Liver (tissue), 9 donors: ENCODE results near the gene EXOC4. TPM values are rescaled to one million over a fixed set of nuclear protein-coding genes. Genes with fewer than 3 reads are reported as not detected.

ENCODE experiments used
- DNase-seq: peaks from one replicate; pipeline ENCODE4 v3.0.0-alpha.2; 2017; ENCODE audit warnings: low spot score
- H3K27ac ChIP-seq, 2 donors: one replicate each; pipeline ENCODE4 v1.7.0; 2013; ENCODE audit warnings: inconsistent platforms in 2 of 2, low read length in 2 of 2, control low read depth in 1 of 2, low read depth in 1 of 2, mild to moderate bottlenecking in 1 of 2
- H3K27me3 ChIP-seq, 4 donors: one replicate each; pipeline versions ENCODE4 v1.6.1 to v1.7.0; 2013; ENCODE audit warnings: low read length in 3 of 4, inconsistent platforms in 1 of 4, mild to moderate bottlenecking in 1 of 4, moderate library complexity in 1 of 4; ENCODE audit not compliant: control insufficient read depth in 4 of 4, insufficient read depth in 4 of 4
- H3K36me3 ChIP-seq, 4 donors: one replicate each; pipeline versions ENCODE4 v1.6.1 to v1.7.0; 2013; ENCODE audit warnings: low read length in 3 of 4, mild to moderate bottlenecking in 3 of 4, low read depth in 1 of 4, moderate library complexity in 1 of 4; ENCODE audit not compliant: control insufficient read depth in 4 of 4, insufficient read depth in 3 of 4
- H3K4me1 ChIP-seq, 4 donors: one replicate each; pipeline versions ENCODE4 v1.6.1 to v1.7.0; 2013; ENCODE audit warnings: low read length in 3 of 4, mild to moderate bottlenecking in 3 of 4, moderate library complexity in 1 of 4; ENCODE audit not compliant: control insufficient read depth in 4 of 4, insufficient read depth in 4 of 4
- H3K4me3 ChIP-seq, 3 donors: one replicate each; pipeline versions ENCODE4 v1.6.1 to v1.7.0; 2013; ENCODE audit warnings: low read length in 3 of 3, control low read depth in 1 of 3, low read depth in 1 of 3, mild to moderate bottlenecking in 1 of 3
- H3K9ac ChIP-seq, 2 donors: one replicate each; pipeline ENCODE4 v1.7.0; 2013; ENCODE audit warnings: low read length in 2 of 2, mild to moderate bottlenecking in 2 of 2, moderate library complexity in 2 of 2, control low read depth in 1 of 2, low read depth in 1 of 2
- H3K9me3 ChIP-seq, 4 donors: one replicate each; pipeline versions ENCODE4 v1.6.1 to v1.7.0; 2013; ENCODE audit warnings: low read length in 3 of 4; ENCODE audit not compliant: control insufficient read depth in 4 of 4
- EGR1 ChIP-seq, 2 donors: IDR thresholded peaks; 2 replicates each; pipeline ENCODE4 v1.6.1; 2016 to 2018; ENCODE audit warnings: antibody characterized with exemption in 2 of 2, low read depth in 2 of 2
- GABPA ChIP-seq, 2 donors: IDR thresholded peaks in 1 of 2; conservative IDR thresholded peaks in 1 of 2; 2 replicates each; pipeline ENCODE4 v1.6.1; 2016; ENCODE audit warnings: antibody characterized with exemption in 2 of 2, mild to moderate bottlenecking in 1 of 2, moderate library complexity in 1 of 2
- HNF4A ChIP-seq, 2 donors: conservative IDR thresholded peaks; 2 replicates each; pipeline ENCODE4 v1.6.1; 2016; ENCODE audit warnings: antibody characterized with exemption in 2 of 2, mild to moderate bottlenecking in 2 of 2
- HNF4G ChIP-seq: IDR thresholded peaks from 2 replicates; pipeline ENCODE4 v1.6.1; 2016; ENCODE audit warnings: antibody characterized with exemption
- JUND ChIP-seq, 2 donors: IDR thresholded peaks; 2 replicates each; pipeline ENCODE4 v1.6.1; 2016; ENCODE audit warnings: antibody characterized with exemption in 2 of 2
- NR2F2 ChIP-seq: IDR thresholded peaks from 2 replicates; pipeline ENCODE4 v1.6.1; 2016; ENCODE audit warnings: antibody characterized with exemption
- RAD21 ChIP-seq, 2 donors: IDR thresholded peaks; 2 replicates each; pipeline ENCODE4 v1.6.1; 2016; ENCODE audit warnings: antibody characterized with exemption in 2 of 2, mild to moderate bottlenecking in 2 of 2
- RXRA ChIP-seq, 2 donors: IDR thresholded peaks; 2 replicates each; pipeline ENCODE4 v1.6.1; 2017 to 2018; ENCODE audit warnings: antibody characterized with exemption in 2 of 2, mild to moderate bottlenecking in 1 of 2
- SP1 ChIP-seq: IDR thresholded peaks from 2 replicates; pipeline ENCODE4 v1.6.1; 2018; ENCODE audit warnings: antibody characterized with exemption, mild to moderate bottlenecking
- TAF1 ChIP-seq: conservative IDR thresholded peaks from 2 replicates; pipeline ENCODE4 v1.6.1; 2016; ENCODE audit warnings: antibody characterized with exemption, mild to moderate bottlenecking
- YY1 ChIP-seq: IDR thresholded peaks from 2 replicates; pipeline ENCODE4 v1.6.1; 2016; ENCODE audit warnings: antibody characterized with exemption, mild to moderate bottlenecking
- WGBS: extraction: QIAGEN DNeasy Blood & Tissue Kit; methylation state at CpG from one replicate; pipeline ENCODE4 v1.1.7; 2013; 5-methylcytosine and 5-hydroxymethylcytosine counted together
- polyA plus RNA-seq, 2 donors: library from polyadenylated mRNA; stranded (reverse) in 1 of 2; unstranded in 1 of 2; fragments of 200-250 nt in 1 of 2; fragments of >200 nt in 1 of 2; fragmentation: Nextera tagmentation in 1 of 2; extraction: Ambion mirVana in 1 of 2; gene quantifications; one replicate each; pipeline versions ENCODE4 v1.2.1 to v1.2.3, GENCODE V29; 2013 to 2015
- total RNA-seq, 2 donors: library from RNA; depleted of rRNA; stranded (reverse); fragments of >200 nt; gene quantifications; one replicate each; pipeline ENCODE4 v1.2.3, GENCODE V29; 2014
- TF ChIP-seq, protein P1 (sequence below): IDR thresholded peaks from 2 replicates; pipeline ENCODE4 v1.6.1; 2016; ENCODE audit warnings: antibody characterized with exemption
- TF ChIP-seq, protein P2 (sequence below): IDR thresholded peaks from 2 replicates; pipeline ENCODE4 v1.6.1; 2016; ENCODE audit warnings: antibody characterized with exemption
- TF ChIP-seq, protein P3 (sequence below): fragments of 150-350 bp; IDR thresholded peaks from 2 replicates; pipeline ENCODE4 v1.5.1; 2017; ENCODE audit warnings: improper control_type of control experiment, low read depth, low read length; ENCODE audit not compliant: missing input control
- TF ChIP-seq, protein P4 (sequence below): IDR thresholded peaks from 2 replicates; pipeline ENCODE4 v1.6.1; 2016; ENCODE audit warnings: antibody characterized with exemption, mild to moderate bottlenecking
- TF ChIP-seq, protein P5 (sequence below): IDR thresholded peaks from 2 replicates; pipeline ENCODE4 v1.6.1; 2016; ENCODE audit warnings: antibody characterized with exemption
- donor health status: healthy.
- donor health status: healthy.
- donor health status: healthy.
- donor health status: healthy.
- donor health status: healthy.

The EXOC4 gene
- total and polyA plus RNA-seq, 4 donors = 9.5 to 55.9 (median 23.6) TPM

DNA sequence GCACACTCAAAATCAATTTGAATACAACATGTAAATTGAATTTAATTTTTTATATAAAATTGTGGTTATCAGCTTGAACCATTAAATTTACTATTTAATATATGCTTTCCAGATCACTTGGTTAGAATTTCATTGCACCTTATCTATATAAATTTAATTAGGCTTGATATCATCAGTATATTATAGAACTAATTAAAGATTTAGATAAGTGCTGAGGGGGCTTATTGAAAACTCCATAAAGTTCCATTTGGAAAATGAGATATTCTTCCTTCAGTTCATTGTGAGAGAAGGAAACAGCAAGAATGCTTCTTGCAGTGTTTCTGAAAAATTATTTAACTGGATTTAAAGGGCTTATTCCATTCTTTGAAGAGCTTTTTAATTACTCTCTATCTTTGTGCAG lies 788.6 kb downstream of the EXOC4 start:
- H3K9me3 ChIP-seq = no peaks in the 10 kb centered on the region
- no peak for DNase-seq
- no peaks in the 10 kb centered on the region for H3K27me3 ChIP-seq
- no peak overlapping the region for H3K27ac ChIP-seq
- H3K9ac ChIP-seq = no peak overlapping the region
- no peak for TF ChIP-seq GABPA (IDR thresholded peaks at IDR 0.05 in 1 of 2, conservative IDR thresholded peaks at IDR 0.05 in 1 of 2)
- TF ChIP-seq, protein P1, sequence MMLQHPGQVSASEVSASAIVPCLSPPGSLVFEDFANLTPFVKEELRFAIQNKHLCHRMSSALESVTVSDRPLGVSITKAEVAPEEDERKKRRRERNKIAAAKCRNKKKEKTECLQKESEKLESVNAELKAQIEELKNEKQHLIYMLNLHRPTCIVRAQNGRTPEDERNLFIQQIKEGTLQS = no peak
- no peak overlapping the region for H3K4me3 ChIP-seq
- H3K4me1 ChIP-seq = no peaks in the 10 kb centered on the region
- H3K36me3 ChIP-seq = no peaks in the 10 kb centered on the region

DNA sequence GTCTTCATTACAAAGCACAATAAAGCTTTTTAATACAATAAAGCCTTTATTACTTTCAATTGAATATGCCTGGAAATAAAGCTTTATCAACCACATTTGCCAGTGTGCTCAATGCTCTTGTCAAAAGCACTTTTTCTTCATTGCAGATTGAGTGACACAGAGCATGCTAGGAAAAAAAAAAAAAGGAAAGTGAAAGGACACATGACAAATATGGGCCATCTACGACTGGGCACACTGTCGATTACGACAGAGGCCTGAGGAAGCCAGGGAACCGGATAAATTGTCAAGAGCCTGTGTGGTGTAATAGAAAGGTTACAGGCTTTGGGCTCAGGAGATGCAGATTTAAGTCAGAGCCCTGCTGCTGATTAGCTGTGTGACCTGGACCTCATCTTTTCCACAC lies 789.4 kb downstream of the EXOC4 start:
- no peak overlapping the region for H3K9ac ChIP-seq
- TF ChIP-seq HNF4G = no peak
- TF ChIP-seq JUND (IDR thresholded peaks at IDR 0.05) = no peak
- TF ChIP-seq HNF4A (conservative IDR thresholded peaks at IDR 0.05) = peak in 1 of 2 donors; percentile 43
- peak; percentile 19 for TF ChIP-seq YY1
- TF ChIP-seq, protein P2, sequence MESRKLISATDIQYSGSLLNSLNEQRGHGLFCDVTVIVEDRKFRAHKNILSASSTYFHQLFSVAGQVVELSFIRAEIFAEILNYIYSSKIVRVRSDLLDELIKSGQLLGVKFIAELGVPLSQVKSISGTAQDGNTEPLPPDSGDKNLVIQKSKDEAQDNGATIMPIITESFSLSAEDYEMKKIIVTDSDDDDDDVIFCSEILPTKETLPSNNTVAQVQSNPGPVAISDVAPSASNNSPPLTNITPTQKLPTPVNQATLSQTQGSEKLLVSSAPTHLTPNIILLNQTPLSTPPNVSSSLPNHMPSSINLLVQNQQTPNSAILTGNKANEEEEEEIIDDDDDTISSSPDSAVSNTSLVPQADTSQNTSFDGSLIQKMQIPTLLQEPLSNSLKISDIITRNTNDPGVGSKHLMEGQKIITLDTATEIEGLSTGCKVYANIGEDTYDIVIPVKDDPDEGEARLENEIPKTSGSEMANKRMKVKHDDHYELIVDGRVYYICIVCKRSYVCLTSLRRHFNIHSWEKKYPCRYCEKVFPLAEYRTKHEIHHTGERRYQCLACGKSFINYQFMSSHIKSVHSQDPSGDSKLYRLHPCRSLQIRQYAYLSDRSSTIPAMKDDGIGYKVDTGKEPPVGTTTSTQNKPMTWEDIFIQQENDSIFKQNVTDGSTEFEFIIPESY = no peak
- TF ChIP-seq, protein P3, sequence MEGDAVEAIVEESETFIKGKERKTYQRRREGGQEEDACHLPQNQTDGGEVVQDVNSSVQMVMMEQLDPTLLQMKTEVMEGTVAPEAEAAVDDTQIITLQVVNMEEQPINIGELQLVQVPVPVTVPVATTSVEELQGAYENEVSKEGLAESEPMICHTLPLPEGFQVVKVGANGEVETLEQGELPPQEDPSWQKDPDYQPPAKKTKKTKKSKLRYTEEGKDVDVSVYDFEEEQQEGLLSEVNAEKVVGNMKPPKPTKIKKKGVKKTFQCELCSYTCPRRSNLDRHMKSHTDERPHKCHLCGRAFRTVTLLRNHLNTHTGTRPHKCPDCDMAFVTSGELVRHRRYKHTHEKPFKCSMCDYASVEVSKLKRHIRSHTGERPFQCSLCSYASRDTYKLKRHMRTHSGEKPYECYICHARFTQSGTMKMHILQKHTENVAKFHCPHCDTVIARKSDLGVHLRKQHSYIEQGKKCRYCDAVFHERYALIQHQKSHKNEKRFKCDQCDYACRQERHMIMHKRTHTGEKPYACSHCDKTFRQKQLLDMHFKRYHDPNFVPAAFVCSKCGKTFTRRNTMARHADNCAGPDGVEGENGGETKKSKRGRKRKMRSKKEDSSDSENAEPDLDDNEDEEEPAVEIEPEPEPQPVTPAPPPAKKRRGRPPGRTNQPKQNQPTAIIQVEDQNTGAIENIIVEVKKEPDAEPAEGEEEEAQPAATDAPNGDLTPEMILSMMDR = no peak
- TF ChIP-seq, protein P1 = no peak
- TF ChIP-seq EGR1 (IDR thresholded peaks at IDR 0.05; ENCODE audit: low read depth in 2 of 2) = no peak
- TF ChIP-seq TAF1 = no peak
- TF ChIP-seq RAD21 (IDR thresholded peaks at IDR 0.05) = peak in 1 of 2 donors; percentile 11
- TF ChIP-seq RXRA (IDR thresholded peaks at IDR 0.05) = peak in 1 of 2 donors; percentile 49
- TF ChIP-seq GABPA (IDR thresholded peaks at IDR 0.05 in 1 of 2, conservative IDR thresholded peaks at IDR 0.05 in 1 of 2) = no peak
- no peak for TF ChIP-seq SP1
- no peaks in the 10 kb centered on the region for H3K9me3 ChIP-seq
- DNase-seq = no peak
- no peaks in the 10 kb centered on the region for H3K27me3 ChIP-seq
- 34% methylated on average over 4 of the region's 4 CpGs for WGBS
- H3K27ac ChIP-seq = no peak overlapping the region
- H3K4me1 ChIP-seq = no peaks in the 10 kb centered on the region
- no peak overlapping the region for H3K4me3 ChIP-seq
- H3K36me3 ChIP-seq = no peaks in the 10 kb centered on the region

DNA sequence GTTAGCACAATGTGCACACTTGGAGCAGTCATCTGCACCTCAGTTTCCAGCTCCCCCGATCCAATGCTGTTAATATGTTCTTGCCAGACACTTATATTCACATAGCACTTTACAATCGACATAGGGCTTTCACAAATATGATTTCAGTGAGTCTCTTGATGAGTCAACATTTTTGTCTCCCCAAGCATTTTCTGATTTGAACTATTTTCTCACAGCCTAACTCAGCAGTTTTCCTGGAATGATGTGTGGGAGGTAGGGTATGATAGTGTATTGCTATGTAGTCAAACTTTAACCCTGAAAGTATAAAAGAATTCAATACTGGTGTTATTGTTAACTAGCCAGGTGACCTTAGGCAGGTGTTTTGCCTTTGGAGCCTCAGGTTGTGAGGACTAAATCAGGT lies 791.8 kb downstream of the EXOC4 start:
- Histone ChIP-seq H3K9ac (no peak overlapping the region), H3K27me3 (no peaks in the 10 kb centered on the region), H3K36me3 (no peaks in the 10 kb centered on the region), H3K4me1 (no peaks in the 10 kb centered on the region), H3K9me3 (no peaks in the 10 kb centered on the region), H3K27ac (no peak overlapping the region), H3K4me3 (no peak overlapping the region)
- no peak for DNase-seq
- WGBS = 81% methylated on average over 2 of the region's 2 CpGs
- no peak for TF ChIP-seq SP1
- TF ChIP-seq YY1 = no peak
- TF ChIP-seq HNF4G = no peak
- TF ChIP-seq RAD21 (IDR thresholded peaks at IDR 0.05) = no peak
- no peak for TF ChIP-seq TAF1
- TF ChIP-seq NR2F2 = no peak
- no peak for TF ChIP-seq EGR1 (IDR thresholded peaks at IDR 0.05; ENCODE audit: low read depth in 2 of 2)
- no peak for TF ChIP-seq RXRA (IDR thresholded peaks at IDR 0.05)
- no peak for TF ChIP-seq HNF4A (conservative IDR thresholded peaks at IDR 0.05)
- TF ChIP-seq, protein P4, sequence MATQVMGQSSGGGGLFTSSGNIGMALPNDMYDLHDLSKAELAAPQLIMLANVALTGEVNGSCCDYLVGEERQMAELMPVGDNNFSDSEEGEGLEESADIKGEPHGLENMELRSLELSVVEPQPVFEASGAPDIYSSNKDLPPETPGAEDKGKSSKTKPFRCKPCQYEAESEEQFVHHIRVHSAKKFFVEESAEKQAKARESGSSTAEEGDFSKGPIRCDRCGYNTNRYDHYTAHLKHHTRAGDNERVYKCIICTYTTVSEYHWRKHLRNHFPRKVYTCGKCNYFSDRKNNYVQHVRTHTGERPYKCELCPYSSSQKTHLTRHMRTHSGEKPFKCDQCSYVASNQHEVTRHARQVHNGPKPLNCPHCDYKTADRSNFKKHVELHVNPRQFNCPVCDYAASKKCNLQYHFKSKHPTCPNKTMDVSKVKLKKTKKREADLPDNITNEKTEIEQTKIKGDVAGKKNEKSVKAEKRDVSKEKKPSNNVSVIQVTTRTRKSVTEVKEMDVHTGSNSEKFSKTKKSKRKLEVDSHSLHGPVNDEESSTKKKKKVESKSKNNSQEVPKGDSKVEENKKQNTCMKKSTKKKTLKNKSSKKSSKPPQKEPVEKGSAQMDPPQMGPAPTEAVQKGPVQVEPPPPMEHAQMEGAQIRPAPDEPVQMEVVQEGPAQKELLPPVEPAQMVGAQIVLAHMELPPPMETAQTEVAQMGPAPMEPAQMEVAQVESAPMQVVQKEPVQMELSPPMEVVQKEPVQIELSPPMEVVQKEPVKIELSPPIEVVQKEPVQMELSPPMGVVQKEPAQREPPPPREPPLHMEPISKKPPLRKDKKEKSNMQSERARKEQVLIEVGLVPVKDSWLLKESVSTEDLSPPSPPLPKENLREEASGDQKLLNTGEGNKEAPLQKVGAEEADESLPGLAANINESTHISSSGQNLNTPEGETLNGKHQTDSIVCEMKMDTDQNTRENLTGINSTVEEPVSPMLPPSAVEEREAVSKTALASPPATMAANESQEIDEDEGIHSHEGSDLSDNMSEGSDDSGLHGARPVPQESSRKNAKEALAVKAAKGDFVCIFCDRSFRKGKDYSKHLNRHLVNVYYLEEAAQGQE = no peak
- TF ChIP-seq, protein P5, sequence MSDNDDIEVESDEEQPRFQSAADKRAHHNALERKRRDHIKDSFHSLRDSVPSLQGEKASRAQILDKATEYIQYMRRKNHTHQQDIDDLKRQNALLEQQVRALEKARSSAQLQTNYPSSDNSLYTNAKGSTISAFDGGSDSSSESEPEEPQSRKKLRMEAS = no peak
- no peak for TF ChIP-seq GABPA (IDR thresholded peaks at IDR 0.05 in 1 of 2, conservative IDR thresholded peaks at IDR 0.05 in 1 of 2)
